H1 (cell line): ENCODE measurements around the gene FLCN.

Source experiments
- BACH1 ChIP-seq: IDR thresholded peaks from 2 replicates; pipeline ENCODE4 v1.6.1; 2012; ENCODE audit warnings: low read length, improper control_type of control experiment
- EP300 ChIP-seq, 2 experiments: IDR thresholded peaks; 1 replicate in 1 of 2; 2 replicates in 1 of 2; pipeline ENCODE4 v1.6.1; 2011 to 2012; ENCODE audit warnings: low read depth in 2 of 2, low read length in 2 of 2, mild to moderate bottlenecking in 2 of 2, borderline replicate concordance in 1 of 2, inconsistent platforms in 1 of 2, moderate library complexity in 1 of 2
- RFX5 ChIP-seq: IDR thresholded peaks from 2 replicates; pipeline ENCODE4 v1.6.1; 2011; ENCODE audit warnings: low read depth, low read length, improper control_type of control experiment, borderline replicate concordance
- SP1 ChIP-seq: IDR thresholded peaks from 2 replicates; pipeline ENCODE4 v1.6.1; 2011; ENCODE audit warnings: low read depth, low read length
- TAF1 ChIP-seq: IDR thresholded peaks from 2 replicates; pipeline ENCODE4 v1.6.1; 2011; ENCODE audit warnings: mild to moderate bottlenecking, low read depth, low read length
- TF ChIP-seq, protein P1 (sequence below), 3 experiments: IDR thresholded peaks; 1 replicate in 2 of 3; 2 replicates in 1 of 3; pipeline versions ENCODE4 v1.5.1 to v1.6.1; 2011; ENCODE audit warnings: low read length in 3 of 3, mild to moderate bottlenecking in 3 of 3, inconsistent platforms in 2 of 3, low read depth in 1 of 3, moderate library complexity in 1 of 3; ENCODE audit not compliant: insufficient read depth in 1 of 3; ENCODE audit errors: control extremely low read depth in 1 of 3

DNA sequence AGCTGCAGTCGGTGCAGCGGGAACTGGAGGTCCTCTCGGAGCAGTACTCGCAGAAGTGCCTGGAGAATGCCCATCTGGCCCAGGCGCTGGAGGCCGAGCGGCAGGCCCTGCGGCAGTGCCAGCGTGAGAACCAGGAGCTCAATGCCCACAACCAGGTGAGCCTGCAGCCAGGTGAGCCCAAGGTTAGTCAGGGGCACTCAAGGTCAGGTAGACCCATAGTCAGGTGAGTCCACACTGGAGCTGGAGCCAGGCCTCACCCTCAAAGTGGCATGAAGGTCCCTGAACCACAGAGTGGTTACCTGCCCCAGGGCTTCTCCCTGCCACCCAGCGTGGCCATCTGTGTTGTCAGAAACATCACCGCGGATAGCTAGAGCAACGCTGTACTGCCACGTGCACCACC lies 63.0 kb downstream of the FLCN start:
- TF ChIP-seq BACH1: no peak
- TF ChIP-seq, protein P1, sequence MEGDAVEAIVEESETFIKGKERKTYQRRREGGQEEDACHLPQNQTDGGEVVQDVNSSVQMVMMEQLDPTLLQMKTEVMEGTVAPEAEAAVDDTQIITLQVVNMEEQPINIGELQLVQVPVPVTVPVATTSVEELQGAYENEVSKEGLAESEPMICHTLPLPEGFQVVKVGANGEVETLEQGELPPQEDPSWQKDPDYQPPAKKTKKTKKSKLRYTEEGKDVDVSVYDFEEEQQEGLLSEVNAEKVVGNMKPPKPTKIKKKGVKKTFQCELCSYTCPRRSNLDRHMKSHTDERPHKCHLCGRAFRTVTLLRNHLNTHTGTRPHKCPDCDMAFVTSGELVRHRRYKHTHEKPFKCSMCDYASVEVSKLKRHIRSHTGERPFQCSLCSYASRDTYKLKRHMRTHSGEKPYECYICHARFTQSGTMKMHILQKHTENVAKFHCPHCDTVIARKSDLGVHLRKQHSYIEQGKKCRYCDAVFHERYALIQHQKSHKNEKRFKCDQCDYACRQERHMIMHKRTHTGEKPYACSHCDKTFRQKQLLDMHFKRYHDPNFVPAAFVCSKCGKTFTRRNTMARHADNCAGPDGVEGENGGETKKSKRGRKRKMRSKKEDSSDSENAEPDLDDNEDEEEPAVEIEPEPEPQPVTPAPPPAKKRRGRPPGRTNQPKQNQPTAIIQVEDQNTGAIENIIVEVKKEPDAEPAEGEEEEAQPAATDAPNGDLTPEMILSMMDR (IDR thresholded peaks at IDR 0.05; ENCODE audit: control extremely low read depth in 1 of 3, insufficient read depth in 1 of 3, low read depth in 1 of 3, low read length in 3 of 3): no peak
- no peak for TF ChIP-seq TAF1
- no peak for TF ChIP-seq EP300 (IDR thresholded peaks at IDR 0.05; ENCODE audit: borderline replicate concordance in 1 of 2, low read depth in 2 of 2, low read length in 2 of 2)
- no peak for TF ChIP-seq SP1
- TF ChIP-seq RFX5: no peak
